ENCODE results near the gene ALDH3B2. TPM values are rescaled to one million over a fixed set of nuclear protein-coding genes. Genes with fewer than 3 reads are reported as not detected.
A peak's percentile ranks its signal among the peaks of the same experiment; 100 is the strongest.

The ALDH3B2 gene
- total and polyA plus RNA-seq, 2 experiments from 2014 or later: not detected

DNA sequence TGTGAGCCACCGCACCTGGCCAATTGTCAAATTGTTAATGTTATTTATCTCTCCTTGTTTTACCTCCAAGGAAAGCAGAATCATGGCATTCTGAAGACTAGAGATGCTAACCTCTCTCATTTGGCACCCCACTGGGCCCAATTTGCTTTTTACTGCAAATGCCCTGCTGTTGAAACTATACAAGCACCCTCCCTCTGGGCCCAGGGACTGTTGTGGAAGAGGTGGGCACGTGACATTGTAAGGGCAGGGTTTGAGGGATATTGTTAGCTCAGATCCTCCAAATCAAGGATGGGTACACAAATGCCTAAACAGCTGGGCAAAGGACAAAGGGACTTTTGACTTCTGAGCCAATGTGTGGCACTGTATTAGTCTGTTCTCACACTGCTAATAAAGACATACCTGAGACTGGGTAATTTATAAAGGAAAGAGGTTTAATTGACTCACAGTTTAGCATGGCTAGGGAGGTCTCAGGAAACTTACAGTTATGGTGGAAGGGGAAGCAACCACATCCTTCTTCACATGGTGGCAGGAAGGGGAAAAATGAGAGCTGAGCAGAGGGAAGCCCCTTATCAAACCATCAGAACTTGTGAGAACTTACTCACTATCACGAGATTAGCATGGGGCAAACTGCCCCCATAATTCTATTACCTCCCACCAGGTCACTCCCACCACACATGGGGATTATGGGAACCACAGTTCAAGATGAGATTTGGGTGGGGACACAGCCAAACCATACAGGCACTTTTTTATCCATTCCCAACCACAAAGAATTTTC is 6.5 kb upstream of the ALDH3B2 start:
- TF ChIP-seq JUNB (IDR thresholded peaks at IDR 0.05; ENCODE audit: unreplicated experiment) (no peak), EZH2phosphoT487 (IDR thresholded peaks at IDR 0.05; ENCODE audit: unreplicated experiment) (no peak), NANOG (IDR thresholded peaks at IDR 0.05; ENCODE audit: borderline replicate concordance) (no peak), EZH2 (IDR thresholded peaks at IDR 0.05; ENCODE audit: low read depth, unreplicated experiment) (no peak), STAT1 (IDR thresholded peaks at IDR 0.05; ENCODE audit: unreplicated experiment) (no peak), ZNF114 (CRISPR knock-in tag; IDR thresholded peaks at IDR 0.05) (no peak), ZNF331 (CRISPR knock-in tag; IDR thresholded peaks at IDR 0.05; ENCODE audit: low read depth) (no peak), POLR2AphosphoS5 (IDR thresholded peaks at IDR 0.05; ENCODE audit: low read depth) (no peak), CREB1 (CRISPR knock-in tag; IDR thresholded peaks at IDR 0.05; ENCODE audit: low read depth) (no peak)
- TF ChIP-seq, protein P1, sequence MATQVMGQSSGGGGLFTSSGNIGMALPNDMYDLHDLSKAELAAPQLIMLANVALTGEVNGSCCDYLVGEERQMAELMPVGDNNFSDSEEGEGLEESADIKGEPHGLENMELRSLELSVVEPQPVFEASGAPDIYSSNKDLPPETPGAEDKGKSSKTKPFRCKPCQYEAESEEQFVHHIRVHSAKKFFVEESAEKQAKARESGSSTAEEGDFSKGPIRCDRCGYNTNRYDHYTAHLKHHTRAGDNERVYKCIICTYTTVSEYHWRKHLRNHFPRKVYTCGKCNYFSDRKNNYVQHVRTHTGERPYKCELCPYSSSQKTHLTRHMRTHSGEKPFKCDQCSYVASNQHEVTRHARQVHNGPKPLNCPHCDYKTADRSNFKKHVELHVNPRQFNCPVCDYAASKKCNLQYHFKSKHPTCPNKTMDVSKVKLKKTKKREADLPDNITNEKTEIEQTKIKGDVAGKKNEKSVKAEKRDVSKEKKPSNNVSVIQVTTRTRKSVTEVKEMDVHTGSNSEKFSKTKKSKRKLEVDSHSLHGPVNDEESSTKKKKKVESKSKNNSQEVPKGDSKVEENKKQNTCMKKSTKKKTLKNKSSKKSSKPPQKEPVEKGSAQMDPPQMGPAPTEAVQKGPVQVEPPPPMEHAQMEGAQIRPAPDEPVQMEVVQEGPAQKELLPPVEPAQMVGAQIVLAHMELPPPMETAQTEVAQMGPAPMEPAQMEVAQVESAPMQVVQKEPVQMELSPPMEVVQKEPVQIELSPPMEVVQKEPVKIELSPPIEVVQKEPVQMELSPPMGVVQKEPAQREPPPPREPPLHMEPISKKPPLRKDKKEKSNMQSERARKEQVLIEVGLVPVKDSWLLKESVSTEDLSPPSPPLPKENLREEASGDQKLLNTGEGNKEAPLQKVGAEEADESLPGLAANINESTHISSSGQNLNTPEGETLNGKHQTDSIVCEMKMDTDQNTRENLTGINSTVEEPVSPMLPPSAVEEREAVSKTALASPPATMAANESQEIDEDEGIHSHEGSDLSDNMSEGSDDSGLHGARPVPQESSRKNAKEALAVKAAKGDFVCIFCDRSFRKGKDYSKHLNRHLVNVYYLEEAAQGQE (IDR thresholded peaks at IDR 0.05; ENCODE audit: unreplicated experiment): no peak
- TF ChIP-seq, protein P2, sequence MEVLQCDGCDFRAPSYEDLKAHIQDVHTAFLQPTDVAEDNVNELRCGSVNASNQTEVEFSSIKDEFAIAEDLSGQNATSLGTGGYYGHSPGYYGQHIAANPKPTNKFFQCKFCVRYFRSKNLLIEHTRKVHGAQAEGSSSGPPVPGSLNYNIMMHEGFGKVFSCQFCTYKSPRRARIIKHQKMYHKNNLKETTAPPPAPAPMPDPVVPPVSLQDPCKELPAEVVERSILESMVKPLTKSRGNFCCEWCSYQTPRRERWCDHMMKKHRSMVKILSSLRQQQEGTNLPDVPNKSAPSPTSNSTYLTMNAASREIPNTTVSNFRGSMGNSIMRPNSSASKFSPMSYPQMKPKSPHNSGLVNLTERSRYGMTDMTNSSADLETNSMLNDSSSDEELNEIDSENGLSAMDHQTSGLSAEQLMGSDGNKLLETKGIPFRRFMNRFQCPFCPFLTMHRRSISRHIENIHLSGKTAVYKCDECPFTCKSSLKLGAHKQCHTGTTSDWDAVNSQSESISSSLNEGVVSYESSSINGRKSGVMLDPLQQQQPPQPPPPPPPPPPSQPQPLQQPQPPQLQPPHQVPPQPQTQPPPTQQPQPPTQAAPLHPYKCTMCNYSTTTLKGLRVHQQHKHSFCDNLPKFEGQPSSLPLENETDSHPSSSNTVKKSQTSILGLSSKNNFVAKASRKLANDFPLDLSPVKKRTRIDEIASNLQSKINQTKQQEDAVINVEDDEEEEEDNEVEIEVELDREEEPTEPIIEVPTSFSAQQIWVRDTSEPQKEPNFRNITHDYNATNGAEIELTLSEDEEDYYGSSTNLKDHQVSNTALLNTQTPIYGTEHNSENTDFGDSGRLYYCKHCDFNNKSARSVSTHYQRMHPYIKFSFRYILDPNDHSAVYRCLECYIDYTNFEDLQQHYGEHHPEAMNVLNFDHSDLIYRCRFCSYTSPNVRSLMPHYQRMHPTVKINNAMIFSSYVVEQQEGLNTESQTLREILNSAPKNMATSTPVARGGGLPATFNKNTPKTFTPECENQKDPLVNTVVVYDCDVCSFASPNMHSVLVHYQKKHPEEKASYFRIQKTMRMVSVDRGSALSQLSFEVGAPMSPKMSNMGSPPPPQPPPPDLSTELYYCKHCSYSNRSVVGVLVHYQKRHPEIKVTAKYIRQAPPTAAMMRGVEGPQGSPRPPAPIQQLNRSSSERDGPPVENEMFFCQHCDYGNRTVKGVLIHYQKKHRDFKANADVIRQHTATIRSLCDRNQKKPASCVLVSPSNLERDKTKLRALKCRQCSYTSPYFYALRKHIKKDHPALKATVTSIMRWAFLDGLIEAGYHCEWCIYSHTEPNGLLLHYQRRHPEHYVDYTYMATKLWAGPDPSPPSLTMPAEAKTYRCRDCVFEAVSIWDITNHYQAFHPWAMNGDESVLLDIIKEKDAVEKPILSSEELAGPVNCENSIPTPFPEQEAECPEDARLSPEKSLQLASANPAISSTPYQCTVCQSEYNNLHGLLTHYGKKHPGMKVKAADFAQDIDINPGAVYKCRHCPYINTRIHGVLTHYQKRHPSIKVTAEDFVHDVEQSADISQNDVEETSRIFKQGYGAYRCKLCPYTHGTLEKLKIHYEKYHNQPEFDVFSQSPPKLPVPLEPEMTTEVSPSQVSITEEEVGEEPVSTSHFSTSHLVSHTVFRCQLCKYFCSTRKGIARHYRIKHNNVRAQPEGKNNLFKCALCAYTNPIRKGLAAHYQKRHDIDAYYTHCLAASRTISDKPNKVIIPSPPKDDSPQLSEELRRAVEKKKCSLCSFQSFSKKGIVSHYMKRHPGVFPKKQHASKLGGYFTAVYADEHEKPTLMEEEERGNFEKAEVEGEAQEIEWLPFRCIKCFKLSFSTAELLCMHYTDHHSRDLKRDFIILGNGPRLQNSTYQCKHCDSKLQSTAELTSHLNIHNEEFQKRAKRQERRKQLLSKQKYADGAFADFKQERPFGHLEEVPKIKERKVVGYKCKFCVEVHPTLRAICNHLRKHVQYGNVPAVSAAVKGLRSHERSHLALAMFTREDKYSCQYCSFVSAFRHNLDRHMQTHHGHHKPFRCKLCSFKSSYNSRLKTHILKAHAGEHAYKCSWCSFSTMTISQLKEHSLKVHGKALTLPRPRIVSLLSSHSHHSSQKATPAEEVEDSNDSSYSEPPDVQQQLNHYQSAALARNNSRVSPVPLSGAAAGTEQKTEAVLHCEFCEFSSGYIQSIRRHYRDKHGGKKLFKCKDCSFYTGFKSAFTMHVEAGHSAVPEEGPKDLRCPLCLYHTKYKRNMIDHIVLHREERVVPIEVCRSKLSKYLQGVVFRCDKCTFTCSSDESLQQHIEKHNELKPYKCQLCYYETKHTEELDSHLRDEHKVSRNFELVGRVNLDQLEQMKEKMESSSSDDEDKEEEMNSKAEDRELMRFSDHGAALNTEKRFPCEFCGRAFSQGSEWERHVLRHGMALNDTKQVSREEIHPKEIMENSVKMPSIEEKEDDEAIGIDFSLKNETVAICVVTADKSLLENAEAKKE (CRISPR knock-in tag; IDR thresholded peaks at IDR 0.05): no peak
- TF ChIP-seq, protein P3, sequence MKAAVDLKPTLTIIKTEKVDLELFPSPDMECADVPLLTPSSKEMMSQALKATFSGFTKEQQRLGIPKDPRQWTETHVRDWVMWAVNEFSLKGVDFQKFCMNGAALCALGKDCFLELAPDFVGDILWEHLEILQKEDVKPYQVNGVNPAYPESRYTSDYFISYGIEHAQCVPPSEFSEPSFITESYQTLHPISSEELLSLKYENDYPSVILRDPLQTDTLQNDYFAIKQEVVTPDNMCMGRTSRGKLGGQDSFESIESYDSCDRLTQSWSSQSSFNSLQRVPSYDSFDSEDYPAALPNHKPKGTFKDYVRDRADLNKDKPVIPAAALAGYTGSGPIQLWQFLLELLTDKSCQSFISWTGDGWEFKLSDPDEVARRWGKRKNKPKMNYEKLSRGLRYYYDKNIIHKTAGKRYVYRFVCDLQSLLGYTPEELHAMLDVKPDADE (IDR thresholded peaks at IDR 0.05): no peak
- TF ChIP-seq, protein P4, sequence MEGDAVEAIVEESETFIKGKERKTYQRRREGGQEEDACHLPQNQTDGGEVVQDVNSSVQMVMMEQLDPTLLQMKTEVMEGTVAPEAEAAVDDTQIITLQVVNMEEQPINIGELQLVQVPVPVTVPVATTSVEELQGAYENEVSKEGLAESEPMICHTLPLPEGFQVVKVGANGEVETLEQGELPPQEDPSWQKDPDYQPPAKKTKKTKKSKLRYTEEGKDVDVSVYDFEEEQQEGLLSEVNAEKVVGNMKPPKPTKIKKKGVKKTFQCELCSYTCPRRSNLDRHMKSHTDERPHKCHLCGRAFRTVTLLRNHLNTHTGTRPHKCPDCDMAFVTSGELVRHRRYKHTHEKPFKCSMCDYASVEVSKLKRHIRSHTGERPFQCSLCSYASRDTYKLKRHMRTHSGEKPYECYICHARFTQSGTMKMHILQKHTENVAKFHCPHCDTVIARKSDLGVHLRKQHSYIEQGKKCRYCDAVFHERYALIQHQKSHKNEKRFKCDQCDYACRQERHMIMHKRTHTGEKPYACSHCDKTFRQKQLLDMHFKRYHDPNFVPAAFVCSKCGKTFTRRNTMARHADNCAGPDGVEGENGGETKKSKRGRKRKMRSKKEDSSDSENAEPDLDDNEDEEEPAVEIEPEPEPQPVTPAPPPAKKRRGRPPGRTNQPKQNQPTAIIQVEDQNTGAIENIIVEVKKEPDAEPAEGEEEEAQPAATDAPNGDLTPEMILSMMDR (conservative IDR thresholded peaks at IDR 0.05; ENCODE audit: low read depth in 2 of 2): no peak
- H3K27me3 ChIP-seq (ENCODE audit: insufficient read depth): no peaks in the 10 kb centered on the region
- H3K4me3 ChIP-seq: no peak overlapping the region
- H3K79me2 ChIP-seq (replicated peaks; ENCODE audit: insufficient read depth): no peaks in the 10 kb centered on the region
- H3K4me1 ChIP-seq (ENCODE audit: insufficient read depth): peaks cover 8% of the 10 kb centered on the region; the same call in 1 of the 2 replicates
- ATAC-seq: no peak
- H3K9me3 Mint-ChIP-seq: no peaks in the 10 kb centered on the region; the same call in 2 of the 3 replicates
- no peaks in the 10 kb centered on the region for H3K36me3 ChIP-seq (ENCODE audit: insufficient read depth)
- H3K27ac Mint-ChIP-seq: no peak overlapping the region
- no peaks in the 10 kb centered on the region for H4K20me1 ChIP-seq (replicated peaks; ENCODE audit: insufficient read depth)
- H3K4me3 Mint-ChIP-seq: no peak overlapping the region
- 0 out of 2 replicates have a peak overlapping the region, but pooled peaks have one; percentile 74 for H2AFZ ChIP-seq
- peaks cover 22% of the 10 kb centered on the region; the same call in 2 of the 3 replicates for H3K4me1 Mint-ChIP-seq
- no peaks in the 10 kb centered on the region for H3K9me2 ChIP-seq (ENCODE audit: insufficient read depth)
- H3F3A ChIP-seq (replicated peaks; ENCODE audit: low read depth): no peaks in the 10 kb centered on the region
- H3K36me3 Mint-ChIP-seq (ENCODE audit: low read depth): no peaks in the 10 kb centered on the region
- H3K4me2 ChIP-seq: no peak overlapping the region; the same call in 1 of the 2 replicates
- DNase-seq (ENCODE audit: low spot score): no peak
- no peak overlapping the region for H3K27ac ChIP-seq (ENCODE audit: low read depth)
- H3K27me3 Mint-ChIP-seq (ENCODE audit: insufficient read depth, low read depth, poor library complexity): peaks cover 9% of the 10 kb centered on the region
